K562 (cell line): ENCODE data around the gene GRIK5. TPM values are rescaled to one million over a fixed set of nuclear protein-coding genes. Genes with fewer than 3 reads are reported as not detected.
"Not testable (repeated sequence)": the region's sequence is repeated elsewhere in the genome, so short reads cannot be mapped to it uniquely, and the experiment has no call there.

ENCODE experiments used
- ATAC-seq: fragments of 200-7000 bp; cut with Tn5 transposase; 3 replicates; pipeline ENCODE4 v1.9.1; 2020; ENCODE audit warnings: moderate library complexity
- BruUV-seq: library from RNA; stranded (reverse); fragments of 400-500 nt; replicated peaks from 2 replicates; lab custom pipeline; 2021; lab: Mats Ljungman, UMichigan
- CTCF ChIA-PET: fragments of 300-600 bp; formaldehyde crosslinking; extraction: SDS; loops from one replicate; lab custom pipeline; 2021; ENCODE audit warnings: low intra/inter-chr PET ratio; lab: Yijun Ruan, JAX
- POLR2A ChIA-PET: fragments of 300-600, 350-650 bp; sonication (Branson Sonifier 250); formaldehyde crosslinking; extraction: SDS; loops from one replicate; lab custom pipeline; 2021; ENCODE audit warnings: antibody characterized with exemption, inconsistent platforms; lab: Yijun Ruan, JAX
- DNase-seq, 4 experiments: peaks; one replicate each; pipeline versions ENCODE4 v3.0.0 to v3.0.0-alpha.2; 2011 to 2018; ENCODE audit warnings: low spot score in 3 of 4, mixed read lengths in 3 of 4; ENCODE audit errors: extremely low read depth in 1 of 4
- FAIRE-seq: peaks from 2 replicates; lab custom pipeline; 2011; peaks lifted over from hg19 to GRCh38; lab: Jason Lieb, UNC
- H2AFZ ChIP-seq: 2 replicates; pipeline ENCODE4 v1.6.0; 2011; ENCODE audit warnings: low read depth, low read length, control low read depth, inconsistent platforms
- H3K27ac ChIP-seq: fragments of 200-600 bp; 3 replicates; pipeline ENCODE4 v1.8.0; 2011; ENCODE audit warnings: low read depth, mild to moderate bottlenecking, control low read depth, inconsistent platforms, low read length, moderate library complexity, mixed read lengths; ENCODE audit errors: extremely low read depth
- H3K27me3 ChIP-seq, 2 experiments: fragments of 300-600 bp in 1 of 2; 2 replicates in 1 of 2; 3 replicates in 1 of 2; pipeline versions ENCODE4 v1.6.0 to v1.8.0; 2011; ENCODE audit warnings: inconsistent platforms in 2 of 2, low read length in 2 of 2, mild to moderate bottlenecking in 1 of 2, mixed read lengths in 1 of 2, moderate library complexity in 1 of 2; ENCODE audit not compliant: control insufficient read depth in 2 of 2, insufficient read depth in 2 of 2
- H3K36me3 ChIP-seq: fragments of 300-600 bp; 3 replicates; pipeline ENCODE4 v1.8.0; 2011; ENCODE audit warnings: mild to moderate bottlenecking, low read length, inconsistent platforms; ENCODE audit not compliant: control insufficient read depth, insufficient read depth
- H3K4me1 ChIP-seq, 2 experiments: fragments of 200-600 bp in 1 of 2; replicated peaks in 1 of 2; 2 replicates in 1 of 2; 3 replicates in 1 of 2; pipeline versions ENCODE4 v1.5.1 to v1.8.0; 2011; ENCODE audit warnings: inconsistent platforms in 2 of 2, low read length in 2 of 2, mild to moderate bottlenecking in 1 of 2, mixed read lengths in 1 of 2, moderate library complexity in 1 of 2; ENCODE audit not compliant: control insufficient read depth in 2 of 2, insufficient read depth in 2 of 2
- H3K4me2 ChIP-seq: 2 replicates; pipeline ENCODE4 v1.6.1; 2011; ENCODE audit warnings: low read length, control low read depth, inconsistent platforms, mixed read lengths; ENCODE audit not compliant: insufficient read depth
- H3K4me3 ChIP-seq: fragments of 200-600 bp; sonication (generic), shearing (Covaris generic); 2 replicates; pipeline ENCODE4 v1.5.1; 2016; ENCODE audit warnings: control low read depth, inconsistent platforms
- H3K79me2 ChIP-seq: fragments of 200-600 bp; 3 replicates; pipeline ENCODE4 v1.8.0; 2011; ENCODE audit warnings: low read length, inconsistent platforms; ENCODE audit not compliant: control insufficient read depth, insufficient read depth
- H3K9ac ChIP-seq, 2 experiments: 2 replicates each; pipeline versions ENCODE4 v1.6.0 to v1.6.1; 2011; ENCODE audit warnings: low read depth in 2 of 2, low read length in 2 of 2, control low read depth in 1 of 2, inconsistent platforms in 1 of 2, mild to moderate bottlenecking in 1 of 2, mixed read lengths in 1 of 2; ENCODE audit not compliant: insufficient read depth in 1 of 2
- H3K9me1 ChIP-seq: one replicate; pipeline ENCODE4 v1.6.0; 2011; ENCODE audit warnings: inconsistent platforms, mild to moderate bottlenecking, low read length, moderate library complexity; ENCODE audit not compliant: control insufficient read depth, insufficient read depth
- H3K9me3 ChIP-seq: replicated peaks from 2 replicates; pipeline ENCODE4 v1.5.1; 2011; ENCODE audit warnings: low read depth, low read length, inconsistent platforms; ENCODE audit not compliant: control insufficient read depth, insufficient read depth
- H4K20me1 ChIP-seq: replicated peaks from 2 replicates; pipeline ENCODE4 v1.6.1; 2011; ENCODE audit warnings: low read length, inconsistent platforms, mixed read lengths; ENCODE audit not compliant: control insufficient read depth, insufficient read depth
- CREM ChIP-seq: IDR thresholded peaks from 2 replicates; pipeline ENCODE4 v1.6.1; 2014; ENCODE audit warnings: antibody characterized with exemption, low read depth
- MAZ ChIP-seq, 2 experiments: fragments of 450-650 bp in 1 of 2; sonication (generic) in 1 of 2; formaldehyde crosslinking; IDR thresholded peaks in 1 of 2; conservative IDR thresholded peaks in 1 of 2; 2 replicates each; pipeline versions ENCODE4 v1.4.0 to v1.5.0; 2020; ENCODE audit warnings: mild to moderate bottlenecking in 1 of 2, missing genetic modification reagents in 1 of 2
- NRF1 ChIP-seq, 2 experiments: fragments of 450-650 bp; IDR thresholded peaks in 1 of 2; conservative IDR thresholded peaks in 1 of 2; 2 replicates each; pipeline ENCODE4 v1.6.1; 2014; ENCODE audit warnings: mild to moderate bottlenecking in 2 of 2
- ZBTB7A ChIP-seq: IDR thresholded peaks from 2 replicates; pipeline ENCODE4 v1.6.1; 2011; ENCODE audit warnings: low read depth, mild to moderate bottlenecking, low read length, moderate library complexity, borderline replicate concordance; ENCODE audit not compliant: control insufficient read depth
- WGBS: fragments of 100-300 bp; shearing (Covaris generic); methylation state at CpG from one replicate; pipeline ENCODE4 v1.1.6; 2016; ENCODE audit warnings: low coverage, mixed read lengths; ENCODE audit not compliant: insufficient coverage; ENCODE audit errors: missing lambda C conversion rate; 5-methylcytosine and 5-hydroxymethylcytosine counted together
- in situ Hi-C: fragments of 300-500 bp; cut with MboI; formaldehyde crosslinking; loops from 4 replicates; pipeline ENCODE4 v1.15.0; 2018; ENCODE audit warnings: inconsistent platforms, mixed read lengths
- intact Hi-C: fragments of 100-400 bp; cut with micrococcal nuclease; formaldehyde crosslinking; loops from 2 replicates; pipeline ENCODE4 v1.14.2; 2022
- polyA plus RNA-seq, 8 experiments: library from polyadenylated mRNA; depleted of rRNA in 4 of 8; stranded (reverse) in 5 of 8; unstranded in 3 of 8; fragments of >200 nt; fragmentation: Nextera tagmentation in 2 of 8; fragmentation: Illumina TruSeq in 1 of 8; extraction: Ambion mirVana in 2 of 8; extraction: Trizol in 1 of 8; gene quantifications; 2 replicates each; pipeline versions ENCODE4 v1.2.1 to v1.2.3, GENCODE V29; 2011 to 2014; ENCODE audit warnings: inconsistent platforms in 1 of 8, missing spikeins in 1 of 8
- total RNA-seq, 7 experiments: library from RNA; depleted of rRNA in 6 of 7; stranded (reverse); fragments of >200 nt in 6 of 7; fragmentation: Illumina TruSeq in 2 of 7; extraction: Trizol in 2 of 7; gene quantifications; 2 replicates each; pipeline versions ENCODE4 v1.2.1 to v1.2.3, GENCODE V29; 2011 to 2021; ENCODE audit warnings: low replicate concordance in 1 of 7
- TF ChIP-seq, protein P1 (sequence below), 2 experiments: IDR thresholded peaks in 1 of 2; conservative IDR thresholded peaks in 1 of 2; 2 replicates each; pipeline ENCODE4 v1.6.1; 2016; ENCODE audit warnings: low read depth in 2 of 2, mild to moderate bottlenecking in 1 of 2, missing compliant biosample characterization in 1 of 2, missing genetic modification characterization in 1 of 2, moderate library complexity in 1 of 2
- TF ChIP-seq, protein P2 (sequence below), 2 experiments: fragments of 450-650 bp; formaldehyde crosslinking in 1 of 2; IDR thresholded peaks; 2 replicates each; pipeline versions ENCODE4 v1.4.0 to v1.6.1; 2014 to 2020; ENCODE audit warnings: mild to moderate bottlenecking in 2 of 2, borderline replicate concordance in 1 of 2, low read depth in 1 of 2

The GRIK5 gene
- total and polyA plus RNA-seq, 9 of the 15 experiments (the other 6 are each of a cell fraction or from before 2014, with no cell fraction given) = 0.04 to 0.55 (median 0.27) TPM; not detected in 2

DNA sequence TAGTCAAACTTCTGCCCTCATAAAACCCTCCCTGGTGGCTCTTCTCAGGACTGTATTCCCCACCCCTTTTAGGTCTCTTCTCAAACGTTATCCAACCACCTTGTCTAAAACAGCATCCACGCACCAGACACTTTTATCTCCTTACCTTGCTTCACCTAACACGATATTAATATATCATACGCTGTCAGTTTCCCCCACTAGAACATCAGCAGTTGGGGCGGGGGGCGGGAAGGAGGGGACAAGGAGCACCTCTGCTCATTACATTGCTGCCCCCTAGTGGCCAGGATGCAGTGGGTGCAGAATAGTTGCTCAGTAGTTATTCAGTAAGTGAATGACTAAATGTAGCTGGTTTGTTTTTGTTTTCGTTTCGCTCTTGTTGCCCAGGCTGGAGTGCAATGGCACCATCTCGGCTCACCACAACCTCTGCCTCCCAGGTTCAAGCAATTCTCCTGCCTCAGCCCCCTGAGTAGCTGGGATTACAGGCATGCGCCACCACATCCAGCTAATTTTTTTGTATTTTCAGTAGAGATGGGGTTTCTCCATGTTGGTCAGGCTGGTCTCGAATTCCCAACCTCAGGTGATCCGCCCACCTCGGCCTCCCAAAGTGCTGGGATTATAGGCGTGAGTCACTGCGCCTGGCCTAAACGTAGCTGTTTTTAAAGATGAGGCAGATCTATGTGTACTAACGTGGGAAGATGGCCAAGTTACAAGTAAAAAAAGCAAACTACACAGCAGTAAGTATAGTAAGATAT, 35.2 kb downstream of the GRIK5 start:
- H2AFZ ChIP-seq, BruUV-seq, H3K9ac ChIP-seq, H3K4me3 ChIP-seq, H3K79me2 ChIP-seq, H4K20me1 ChIP-seq, H3K4me1 ChIP-seq, H3K9me1 ChIP-seq, H3K9me3 ChIP-seq, H3K36me3 ChIP-seq, in situ Hi-C loops, H3K27ac ChIP-seq: not testable (repeated sequence)
- Histone ChIP-seq H3K4me2 (peak overlapping the region; percentile 25), H3K27me3 (peaks cover 14 to 40% of the 10 kb centered on the region in 2 experiments)
- FAIRE-seq (peak; percentile 96), DNase-seq (peak; percentile 80 to 84 (median 82)), ATAC-seq (peak; percentile 94)
- WGBS = 2% methylated on average over 14 of the region's 17 CpGs
- intact Hi-C loops = loop anchor here (1.0 kb wide), 1 partner anchor 77 kb away; no protein-coding TSS in a partner anchor
- POLR2A ChIA-PET = interaction anchor here (0.6 to 1.0 kb wide), 4 partner anchors 10 to 175 kb away, joined by 3 to 4 read pairs (median 3); no protein-coding TSS in a partner anchor
- CTCF ChIA-PET = interaction anchor here (1.1 kb wide), 1 partner anchor 162 kb away, joined by 5 read pairs; no protein-coding TSS in a partner anchor
- TF ChIP-seq, protein P1, sequence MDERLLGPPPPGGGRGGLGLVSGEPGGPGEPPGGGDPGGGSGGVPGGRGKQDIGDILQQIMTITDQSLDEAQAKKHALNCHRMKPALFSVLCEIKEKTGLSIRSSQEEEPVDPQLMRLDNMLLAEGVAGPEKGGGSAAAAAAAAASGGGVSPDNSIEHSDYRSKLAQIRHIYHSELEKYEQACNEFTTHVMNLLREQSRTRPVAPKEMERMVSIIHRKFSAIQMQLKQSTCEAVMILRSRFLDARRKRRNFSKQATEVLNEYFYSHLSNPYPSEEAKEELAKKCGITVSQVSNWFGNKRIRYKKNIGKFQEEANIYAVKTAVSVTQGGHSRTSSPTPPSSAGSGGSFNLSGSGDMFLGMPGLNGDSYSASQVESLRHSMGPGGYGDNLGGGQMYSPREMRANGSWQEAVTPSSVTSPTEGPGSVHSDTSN (CRISPR knock-in tag; IDR thresholded peaks at IDR 0.05; ENCODE audit: low read depth) = not testable (repeated sequence)
- TF ChIP-seq, protein P1 (tag; conservative IDR thresholded peaks at IDR 0.05; ENCODE audit: low read depth) = peak; percentile 24
- TF ChIP-seq NRF1 (conservative IDR thresholded peaks at IDR 0.05 in 1 of 2, IDR thresholded peaks at IDR 0.05 in 1 of 2) (peak; percentile 7 to 29; a peak in 1 of 4 replicates), MAZ (CRISPR knock-in tag; conservative IDR thresholded peaks at IDR 0.05 in 1 of 2, IDR thresholded peaks at IDR 0.05 in 1 of 2) (peak in 1 of 2 experiments; percentile 69; a peak in 2 of 4 replicates), CREM (0 out of 2 replicates have a peak, but pooled peaks have one; percentile 13), ZBTB7A (peak; percentile 71)
- TF ChIP-seq, protein P2, sequence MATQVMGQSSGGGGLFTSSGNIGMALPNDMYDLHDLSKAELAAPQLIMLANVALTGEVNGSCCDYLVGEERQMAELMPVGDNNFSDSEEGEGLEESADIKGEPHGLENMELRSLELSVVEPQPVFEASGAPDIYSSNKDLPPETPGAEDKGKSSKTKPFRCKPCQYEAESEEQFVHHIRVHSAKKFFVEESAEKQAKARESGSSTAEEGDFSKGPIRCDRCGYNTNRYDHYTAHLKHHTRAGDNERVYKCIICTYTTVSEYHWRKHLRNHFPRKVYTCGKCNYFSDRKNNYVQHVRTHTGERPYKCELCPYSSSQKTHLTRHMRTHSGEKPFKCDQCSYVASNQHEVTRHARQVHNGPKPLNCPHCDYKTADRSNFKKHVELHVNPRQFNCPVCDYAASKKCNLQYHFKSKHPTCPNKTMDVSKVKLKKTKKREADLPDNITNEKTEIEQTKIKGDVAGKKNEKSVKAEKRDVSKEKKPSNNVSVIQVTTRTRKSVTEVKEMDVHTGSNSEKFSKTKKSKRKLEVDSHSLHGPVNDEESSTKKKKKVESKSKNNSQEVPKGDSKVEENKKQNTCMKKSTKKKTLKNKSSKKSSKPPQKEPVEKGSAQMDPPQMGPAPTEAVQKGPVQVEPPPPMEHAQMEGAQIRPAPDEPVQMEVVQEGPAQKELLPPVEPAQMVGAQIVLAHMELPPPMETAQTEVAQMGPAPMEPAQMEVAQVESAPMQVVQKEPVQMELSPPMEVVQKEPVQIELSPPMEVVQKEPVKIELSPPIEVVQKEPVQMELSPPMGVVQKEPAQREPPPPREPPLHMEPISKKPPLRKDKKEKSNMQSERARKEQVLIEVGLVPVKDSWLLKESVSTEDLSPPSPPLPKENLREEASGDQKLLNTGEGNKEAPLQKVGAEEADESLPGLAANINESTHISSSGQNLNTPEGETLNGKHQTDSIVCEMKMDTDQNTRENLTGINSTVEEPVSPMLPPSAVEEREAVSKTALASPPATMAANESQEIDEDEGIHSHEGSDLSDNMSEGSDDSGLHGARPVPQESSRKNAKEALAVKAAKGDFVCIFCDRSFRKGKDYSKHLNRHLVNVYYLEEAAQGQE (IDR thresholded peaks at IDR 0.05; ENCODE audit: borderline replicate concordance) = peak; percentile 55; the same call in 1 of the 2 replicates
- TF ChIP-seq, protein P2 (CRISPR knock-in tag; IDR thresholded peaks at IDR 0.05; ENCODE audit: low read depth) = not testable (repeated sequence)
